GM19238 (cell line): ENCODE measurements around the gene ZBTB48.

Source experiments
- DNase-seq: peaks from one replicate; pipeline ENCODE4 v3.0.0; 2011; ENCODE audit warnings: low spot score; ENCODE audit not compliant: insufficient read length

Gene ZBTB48

GRCh38 chr1:6612641-6613360 is 33.0 kb downstream of the ZBTB48 start:
- DNase-seq: peak; percentile 74

GRCh38 chr1:6613361-6614018 is 33.7 kb downstream of the ZBTB48 start, which contains the start of gene PHF13:
Gene PHF13, plus strand, starts transcription at chr1:6613731. Its CDS starts 336 bp downstream, at chr1:6614067.
- DNase-seq: peak; percentile 100

GRCh38 chr1:6614019-6614928 is 34.5 kb downstream of the ZBTB48 start:
- peak; percentile 90 for DNase-seq

GRCh38 chr1:6614929-6615785 is 35.4 kb downstream of the ZBTB48 start:
- DNase-seq: peak; percentile 37

GRCh38 chr1:6619045-6619444 is 39.3 kb downstream of the ZBTB48 start:
- DNase-seq: no peak

- no peak for DNase-seq
Measured at GRCh38 chr1:6621429-6622391, 41.9 kb downstream of the ZBTB48 start.

- no peak for DNase-seq
Measured at GRCh38 chr1:6622396-6623152, 42.8 kb downstream of the ZBTB48 start.

GRCh38 chr1:6623269-6623965 is 43.6 kb downstream of the ZBTB48 start:
- no peak for DNase-seq

GRCh38 chr1:6624710-6625583 is 45.2 kb downstream of the ZBTB48 start, which contains the start of gene THAP3:
Gene THAP3, plus strand, starts transcription at chr1:6624868. Its CDS starts 351 bp downstream, at chr1:6625219.
- peak; percentile 96 for DNase-seq

GRCh38 chr1:6625584-6626149 is 45.9 kb downstream of the ZBTB48 start:
- DNase-seq: no peak

- DNase-seq: no peak
Measured at GRCh38 chr1:6627031-6627430, 47.2 kb downstream of the ZBTB48 start.

GRCh38 chr1:6627841-6628545 is 48.2 kb downstream of the ZBTB48 start:
- DNase-seq: no peak

GRCh38 chr1:6628971-6629479 is 49.2 kb downstream of the ZBTB48 start:
- no peak for DNase-seq

GRCh38 chr1:6630027-6630426 is 50.2 kb downstream of the ZBTB48 start:
- DNase-seq: no peak

- no peak for DNase-seq
Measured at GRCh38 chr1:6631058-6631457, 51.3 kb downstream of the ZBTB48 start.
